Measurements from ENCODE around the gene PAFAH1B1. TPM values are rescaled to one million over a fixed set of nuclear protein-coding genes. Genes with fewer than 3 reads are reported as not detected.

Gene PAFAH1B1
- total and polyA plus RNA-seq, 4 donors, result 14.0 to 44.1 (median 29.2) TPM

GRCh38 chr17:2580151-2580550 is 13.3 kb upstream of the PAFAH1B1 start (continued):
- no peak for TF ChIP-seq NR2F2 (IDR thresholded peaks at IDR 0.05)
- TF ChIP-seq JUND (IDR thresholded peaks at IDR 0.05), result no peak
- no peak for TF ChIP-seq MAX (IDR thresholded peaks at IDR 0.05)
- no peak for TF ChIP-seq RAD21 (IDR thresholded peaks at IDR 0.05)

GRCh38 chr17:2580661-2581060 is 12.8 kb upstream of the PAFAH1B1 start:
- Histone ChIP-seq H3K9ac (ENCODE audit: low read depth in 1 of 2, low read length in 2 of 2) (no peak overlapping the region), H3K4me1 (ENCODE audit: control insufficient read depth in 4 of 4, insufficient read depth in 4 of 4, low read length in 3 of 4) (no peaks in the 10 kb centered on the region), H3K9me3 (ENCODE audit: control insufficient read depth in 4 of 4, low read length in 3 of 4) (no peaks in the 10 kb centered on the region), H3K27ac (ENCODE audit: low read depth in 1 of 2, low read length in 2 of 2) (no peak overlapping the region), H3K27me3 (ENCODE audit: control insufficient read depth in 4 of 4, insufficient read depth in 4 of 4, low read length in 3 of 4) (no peaks in the 10 kb centered on the region), H3K36me3 (ENCODE audit: control insufficient read depth in 4 of 4, insufficient read depth in 3 of 4, low read depth in 1 of 4, low read length in 3 of 4) (no peaks in the 10 kb centered on the region), H3K4me3 (ENCODE audit: low read depth in 1 of 3, low read length in 3 of 3) (no peak overlapping the region)
- 64% methylated on average over 5 of the region's 5 CpGs for WGBS
- no peak for DNase-seq (ENCODE audit: low spot score)
- TF ChIP-seq HNF4G (IDR thresholded peaks at IDR 0.05), result no peak
- TF ChIP-seq MAX (IDR thresholded peaks at IDR 0.05), result no peak
- no peak for TF ChIP-seq JUND (IDR thresholded peaks at IDR 0.05)
- no peak for TF ChIP-seq RXRA (IDR thresholded peaks at IDR 0.05)
- no peak for TF ChIP-seq TAF1 (conservative IDR thresholded peaks at IDR 0.05)
- no peak for TF ChIP-seq ZBTB33 (IDR thresholded peaks at IDR 0.05)

GRCh38 chr17:2582493-2582892 is 11.0 kb upstream of the PAFAH1B1 start:
- no peak overlapping the region for H3K4me3 ChIP-seq (ENCODE audit: low read depth in 1 of 3, low read length in 3 of 3)
- WGBS, result 97% methylated on average over 18 of the region's 18 CpGs
- H3K36me3 ChIP-seq (ENCODE audit: control insufficient read depth in 4 of 4, insufficient read depth in 3 of 4, low read depth in 1 of 4, low read length in 3 of 4), result no peaks in the 10 kb centered on the region
- H3K27me3 ChIP-seq (ENCODE audit: control insufficient read depth in 4 of 4, insufficient read depth in 4 of 4, low read length in 3 of 4), result no peaks in the 10 kb centered on the region
- H3K9me3 ChIP-seq (ENCODE audit: control insufficient read depth in 4 of 4, low read length in 3 of 4), result no peaks in the 10 kb centered on the region
- H3K9ac ChIP-seq (ENCODE audit: low read depth in 1 of 2, low read length in 2 of 2), result no peak overlapping the region
- no peak overlapping the region for H3K27ac ChIP-seq (ENCODE audit: low read depth in 1 of 2, low read length in 2 of 2)
- DNase-seq (ENCODE audit: low spot score), result no peak
- TF ChIP-seq RXRA (IDR thresholded peaks at IDR 0.05), result no peak
- no peak for TF ChIP-seq YY1 (IDR thresholded peaks at IDR 0.05)
- no peak for TF ChIP-seq SP1 (IDR thresholded peaks at IDR 0.05)
- TF ChIP-seq NR2F2 (IDR thresholded peaks at IDR 0.05), result no peak
- TF ChIP-seq REST (IDR thresholded peaks at IDR 0.05), result no peak
- TF ChIP-seq ZBTB33 (IDR thresholded peaks at IDR 0.05), result no peak
- TF ChIP-seq TAF1 (conservative IDR thresholded peaks at IDR 0.05), result no peak
- no peak for TF ChIP-seq CTCF (IDR thresholded peaks at IDR 0.05; ENCODE audit: low read depth, low read length, missing input control)
- TF ChIP-seq EGR1 (IDR thresholded peaks at IDR 0.05; ENCODE audit: low read depth in 2 of 2), result no peak
- no peak for TF ChIP-seq HNF4G (IDR thresholded peaks at IDR 0.05)
- TF ChIP-seq HNF4A (conservative IDR thresholded peaks at IDR 0.05), result no peak
- no peak for TF ChIP-seq FOXA2 (IDR thresholded peaks at IDR 0.05)
- TF ChIP-seq MAX (IDR thresholded peaks at IDR 0.05), result no peak
- no peak for TF ChIP-seq ATF3 (IDR thresholded peaks at IDR 0.05)
- TF ChIP-seq GABPA (IDR thresholded peaks at IDR 0.05 in 1 of 2, conservative IDR thresholded peaks at IDR 0.05 in 1 of 2), result no peak
- TF ChIP-seq RAD21 (IDR thresholded peaks at IDR 0.05), result no peak
- no peak for TF ChIP-seq JUND (IDR thresholded peaks at IDR 0.05)
- TF ChIP-seq FOXA1 (IDR thresholded peaks at IDR 0.05), result no peak
- H3K4me1 ChIP-seq (ENCODE audit: control insufficient read depth in 4 of 4, insufficient read depth in 4 of 4, low read length in 3 of 4), result no peaks in the 10 kb centered on the region
